ENCODE data around the gene RNF145. TPM values are rescaled to one million over a fixed set of nuclear protein-coding genes. Genes with fewer than 3 reads are reported as not detected.
"Not testable (repeated sequence)": the region's sequence is repeated elsewhere in the genome, so short reads cannot be mapped to it uniquely, and the experiment has no call there.

RNF145 gene

DNA sequence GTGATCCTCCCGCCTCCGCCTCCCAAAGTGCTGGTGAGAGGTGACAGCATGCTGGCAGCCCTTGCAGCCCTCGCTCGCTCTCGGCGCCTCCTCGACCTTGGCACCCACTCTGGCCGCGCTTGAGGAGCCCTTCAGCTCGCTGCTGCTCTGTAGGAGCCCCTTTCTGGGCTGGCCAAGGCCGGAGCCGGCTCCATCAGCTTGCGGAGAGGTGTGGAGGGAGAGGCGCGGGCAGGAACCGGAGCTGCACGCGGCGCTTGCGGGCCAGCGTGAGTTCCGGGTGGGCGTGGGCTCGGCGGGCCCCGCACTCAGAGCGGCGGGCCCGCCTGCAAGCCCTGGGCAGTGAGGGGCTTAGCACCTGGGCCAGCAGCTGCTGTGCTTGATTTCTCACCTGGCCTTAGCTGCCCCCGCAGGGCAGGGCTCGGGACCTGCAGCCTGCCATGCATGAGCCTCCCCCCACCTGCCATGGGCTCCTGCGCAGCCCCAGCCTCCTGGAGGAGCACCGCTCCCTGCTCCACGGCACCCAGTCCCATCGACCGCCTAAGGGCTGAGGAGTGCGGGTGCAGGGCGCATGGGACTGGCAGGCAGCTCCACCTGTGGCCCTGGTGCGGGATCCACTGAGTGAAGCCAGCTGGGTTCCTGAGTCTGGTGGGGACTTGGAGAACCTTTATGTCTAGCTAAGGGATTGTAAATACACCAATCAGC is 90.2 kb downstream of the RNF145 start:
- not testable (repeated sequence) for H3K4me3 ChIP-seq (ENCODE audit: low read length); H3K79me2 ChIP-seq (ENCODE audit: control insufficient read depth, insufficient read depth, low read length); H2BK120ac ChIP-seq (ENCODE audit: low read depth, low read length); H3K4me1 ChIP-seq (ENCODE audit: control insufficient read depth, low read depth, low read length); H3K79me1 ChIP-seq (ENCODE audit: low read length); H2AK5ac ChIP-seq (ENCODE audit: low read length); H3K23ac ChIP-seq (ENCODE audit: low read length); DNase-seq; H2BK5ac ChIP-seq (ENCODE audit: low read length); H3K36me3 ChIP-seq (ENCODE audit: control insufficient read depth, insufficient read depth, low read length); H4K5ac ChIP-seq (ENCODE audit: low read length); H2BK15ac ChIP-seq (replicated peaks; ENCODE audit: low read depth); H4K8ac ChIP-seq (ENCODE audit: low read depth, low read length); H3K18ac ChIP-seq (ENCODE audit: low read length); H3K27me3 ChIP-seq (ENCODE audit: insufficient read depth, low read length, poor library complexity); H3K27ac ChIP-seq (ENCODE audit: low read depth, low read length); H3K4ac ChIP-seq (ENCODE audit: low read depth, low read length); H3K4me2 ChIP-seq (ENCODE audit: low read length); H3K56ac ChIP-seq (ENCODE audit: low read length); H3K9ac ChIP-seq (ENCODE audit: low read length)
- WGBS (ENCODE audit: extremely low coverage, insufficient coverage, low lambda C conversion rate), result no CpG with 5 or more reads among the region's 39 CpGs

DNA sequence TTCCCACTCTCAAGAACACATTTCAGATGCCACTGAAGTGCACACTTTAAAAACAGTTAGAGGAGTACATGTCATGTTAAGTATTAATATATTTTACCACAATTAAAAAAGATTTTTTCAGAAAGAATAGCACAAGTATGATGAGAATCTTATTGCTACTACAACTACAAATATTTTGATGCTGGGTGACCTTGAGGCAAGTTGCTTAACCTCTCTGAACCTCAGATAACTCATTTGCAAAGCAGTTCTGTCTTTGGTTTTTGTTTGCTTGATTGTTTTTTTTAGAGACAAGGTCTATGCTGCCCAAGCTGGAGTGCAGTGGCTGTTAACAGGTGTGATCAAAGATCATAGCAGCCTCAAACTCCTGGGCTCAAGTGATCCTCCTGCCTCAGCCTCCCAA is 95.9 kb downstream of the RNF145 start:
- no peak overlapping the region for H2BK15ac ChIP-seq (replicated peaks; ENCODE audit: low read depth)
- no peak overlapping the region for H3K4ac ChIP-seq (ENCODE audit: low read depth, low read length)
- no peak overlapping the region for H2BK5ac ChIP-seq (ENCODE audit: low read length)
- DNase-seq, result no peak
- no peaks in the 10 kb centered on the region for H3K36me3 ChIP-seq (ENCODE audit: control insufficient read depth, insufficient read depth, low read length)
- no peak overlapping the region for H3K23ac ChIP-seq (ENCODE audit: low read length)
- H3K79me1 ChIP-seq (ENCODE audit: low read length), result no peaks in the 10 kb centered on the region
- no peaks in the 10 kb centered on the region for H3K27me3 ChIP-seq (ENCODE audit: insufficient read depth, low read length, poor library complexity)
- no peak overlapping the region for H3K27ac ChIP-seq (ENCODE audit: low read depth, low read length)
- no peak overlapping the region for H3K4me3 ChIP-seq (ENCODE audit: low read length)
- H4K5ac ChIP-seq (ENCODE audit: low read length), result no peak overlapping the region
- no peak overlapping the region for H3K56ac ChIP-seq (ENCODE audit: low read length)
- H3K9ac ChIP-seq (ENCODE audit: low read length), result no peak overlapping the region
- H3K4me2 ChIP-seq (ENCODE audit: low read length), result no peak overlapping the region
- no peak overlapping the region for H2BK120ac ChIP-seq (ENCODE audit: low read depth, low read length)
- H3K4me1 ChIP-seq (ENCODE audit: control insufficient read depth, low read depth, low read length), result no peaks in the 10 kb centered on the region
- H3K79me2 ChIP-seq (ENCODE audit: control insufficient read depth, insufficient read depth, low read length), result no peaks in the 10 kb centered on the region
- no peak overlapping the region for H3K18ac ChIP-seq (ENCODE audit: low read length)
- H2AK5ac ChIP-seq (ENCODE audit: low read length), result no peak overlapping the region
- no peak overlapping the region for H4K8ac ChIP-seq (ENCODE audit: low read depth, low read length)

- no peak overlapping the region for H4K5ac ChIP-seq (ENCODE audit: low read length)
- H3K9ac ChIP-seq (ENCODE audit: low read length), result no peak overlapping the region
- H3K4ac ChIP-seq (ENCODE audit: low read depth, low read length), result no peak overlapping the region
- H2BK15ac ChIP-seq (replicated peaks; ENCODE audit: low read depth), result no peak overlapping the region
- no peaks in the 10 kb centered on the region for H3K79me1 ChIP-seq (ENCODE audit: low read length)
- no peaks in the 10 kb centered on the region for H3K4me1 ChIP-seq (ENCODE audit: control insufficient read depth, low read depth, low read length)
- H3K4me2 ChIP-seq (ENCODE audit: low read length), result no peak overlapping the region
- no peak overlapping the region for H3K23ac ChIP-seq (ENCODE audit: low read length)
- H2BK5ac ChIP-seq (ENCODE audit: low read length), result no peak overlapping the region
- H2AK5ac ChIP-seq (ENCODE audit: low read length), result no peak overlapping the region
- no peak overlapping the region for H2BK120ac ChIP-seq (ENCODE audit: low read depth, low read length)
- no peak for DNase-seq
- no CpG with 5 or more reads among the region's 2 CpGs for WGBS (ENCODE audit: extremely low coverage, insufficient coverage, low lambda C conversion rate)
- no peaks in the 10 kb centered on the region for H3K79me2 ChIP-seq (ENCODE audit: control insufficient read depth, insufficient read depth, low read length)
- no peak overlapping the region for H3K27ac ChIP-seq (ENCODE audit: low read depth, low read length)
- no peak overlapping the region for H4K8ac ChIP-seq (ENCODE audit: low read depth, low read length)
- no peak overlapping the region for H3K4me3 ChIP-seq (ENCODE audit: low read length)
- H3K36me3 ChIP-seq (ENCODE audit: control insufficient read depth, insufficient read depth, low read length), result no peaks in the 10 kb centered on the region
- H3K27me3 ChIP-seq (ENCODE audit: insufficient read depth, low read length, poor library complexity), result no peaks in the 10 kb centered on the region
- H3K56ac ChIP-seq (ENCODE audit: low read length), result no peak overlapping the region
- H3K18ac ChIP-seq (ENCODE audit: low read length), result no peak overlapping the region
Measured at GRCh38 chr5:159112436-159112835, 96.9 kb downstream of the RNF145 start.

Small RNA genes lying within 50 kb of the gene (small RNA-seq; reads per million reads assigned to genes)
- gene RF00263 (ENCODE audit: insufficient read depth), result not detected

Data from mesendoderm (in vitro differentiated cells).